Heart left ventricle (tissue), 13 donors: Measurements from ENCODE around the gene ZNF594.
"Not testable (repeated sequence)": the region's sequence is repeated elsewhere in the genome, so short reads cannot be mapped to it uniquely, and the experiment has no call there.

Source experiments
- CTCF ChIP-seq, 12 donors: fragments of 200-600 bp; sonication (generic) in 4 of 12; IDR thresholded peaks; one replicate each; pipeline versions ENCODE4 v1.5.0 to v1.8.0; 2018 to 2022; ENCODE audit warnings: antibody characterized with exemption in 12 of 12, mild to moderate bottlenecking in 5 of 12
- POLR2A ChIP-seq, 2 donors: fragments of 450-650 bp; IDR thresholded peaks; one replicate each; pipeline ENCODE4 v1.6.1; 2017; ENCODE audit warnings: antibody characterized with exemption in 2 of 2, mild to moderate bottlenecking in 2 of 2, moderate library complexity in 2 of 2
- donor health status: ischemic (EF 13 %, LVEDD 7.1; RV severe dilation, severe dysfunction).
- donor health status: DM: no; HTN: yes; CAD: no.
- donor health status: DM: no; HTN: no; CAD: no.
- donor health status: ischemic (EF 25% LVEDD 6.9; RV normal size, moderate dysfunction).
- donor health status: ischemic (EF 25% LVEDD 5.7; RV mildly dilated, moderate dysfunction).
- donor health status: ischemic (EF 35%, LVEDD 5.7; RV mildly dilated, moderate dysfunction).
- donor health status: nonischemic (EF 11% LVEDD 7.7; RV severe dilation, severe dysfunction).
- donor health status: DM: yes; HTN: yes; CAD: no.
- donor health status: PGD.
- donor health status: ischemic (EF 29% LVEDD 5.4; RV normal size, mild dysfunction).
- donor health status: nonischemic (EF 23%, LVEDD 6.1; RV moderate dilation, normal function).

- TF ChIP-seq CTCF, POLR2A (IDR thresholded peaks at IDR 0.05): not testable (repeated sequence)
These were observed 25.7 kb downstream of the ZNF594 start for GRCh38 chr17:5165791-5166564.
